Uterus (tissue), 2 donors: ENCODE results near the gene LCORL.
"Not testable (repeated sequence)": the region's sequence is repeated elsewhere in the genome, so short reads cannot be mapped to it uniquely, and the experiment has no call there.

Source experiments
- POLR2A ChIP-seq, 2 donors: fragments of 450-650 bp; IDR thresholded peaks; one replicate each; pipeline ENCODE4 v1.6.1; 2016; ENCODE audit warnings: antibody characterized with exemption in 2 of 2, mild to moderate bottlenecking in 1 of 2, moderate library complexity in 1 of 2
- TF ChIP-seq, protein P1 (sequence below), 4 experiments: fragments of 200-600 bp in 2 of 4; fragments of 450-650 bp in 2 of 4; sonication (generic) in 2 of 4; IDR thresholded peaks; one replicate each; pipeline ENCODE4 v1.5.1; 2016 to 2019; ENCODE audit warnings: antibody characterized with exemption in 4 of 4, mild to moderate bottlenecking in 2 of 4, moderate library complexity in 1 of 4

DNA sequence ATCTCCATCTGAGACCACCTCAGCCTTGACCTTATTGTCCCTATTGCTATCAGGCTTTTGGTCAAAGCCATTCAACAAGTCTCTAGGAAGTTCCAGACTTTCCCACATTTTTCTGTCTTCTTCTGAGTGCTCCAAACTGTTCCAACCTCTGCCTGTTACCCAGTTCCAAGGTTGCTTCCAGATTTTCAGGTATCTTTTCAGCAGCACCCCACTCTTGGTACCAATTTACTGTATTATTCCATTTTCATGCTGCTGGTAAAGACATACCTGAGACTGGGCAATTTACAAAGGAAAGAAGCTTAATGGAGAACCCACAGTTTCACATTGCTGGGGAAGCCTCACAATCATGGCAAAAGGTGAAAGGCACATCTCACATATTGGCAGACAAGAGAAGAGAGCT lies 159.6 kb downstream of the LCORL start:
- TF ChIP-seq POLR2A (IDR thresholded peaks at IDR 0.05): not testable (repeated sequence)
- TF ChIP-seq, protein P1, sequence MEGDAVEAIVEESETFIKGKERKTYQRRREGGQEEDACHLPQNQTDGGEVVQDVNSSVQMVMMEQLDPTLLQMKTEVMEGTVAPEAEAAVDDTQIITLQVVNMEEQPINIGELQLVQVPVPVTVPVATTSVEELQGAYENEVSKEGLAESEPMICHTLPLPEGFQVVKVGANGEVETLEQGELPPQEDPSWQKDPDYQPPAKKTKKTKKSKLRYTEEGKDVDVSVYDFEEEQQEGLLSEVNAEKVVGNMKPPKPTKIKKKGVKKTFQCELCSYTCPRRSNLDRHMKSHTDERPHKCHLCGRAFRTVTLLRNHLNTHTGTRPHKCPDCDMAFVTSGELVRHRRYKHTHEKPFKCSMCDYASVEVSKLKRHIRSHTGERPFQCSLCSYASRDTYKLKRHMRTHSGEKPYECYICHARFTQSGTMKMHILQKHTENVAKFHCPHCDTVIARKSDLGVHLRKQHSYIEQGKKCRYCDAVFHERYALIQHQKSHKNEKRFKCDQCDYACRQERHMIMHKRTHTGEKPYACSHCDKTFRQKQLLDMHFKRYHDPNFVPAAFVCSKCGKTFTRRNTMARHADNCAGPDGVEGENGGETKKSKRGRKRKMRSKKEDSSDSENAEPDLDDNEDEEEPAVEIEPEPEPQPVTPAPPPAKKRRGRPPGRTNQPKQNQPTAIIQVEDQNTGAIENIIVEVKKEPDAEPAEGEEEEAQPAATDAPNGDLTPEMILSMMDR (IDR thresholded peaks at IDR 0.05): not testable (repeated sequence)
